Activated CD4-positive, alpha-beta T cell treated with anti-CD3 and anti-CD28 coated beads for 1 hour (primary cell): ENCODE results near the gene GRID1.

Experiments used
- DNase-seq: peaks from one replicate; pipeline ENCODE4 v3.0.0-alpha.2; 2020

The GRID1 gene

DNA sequence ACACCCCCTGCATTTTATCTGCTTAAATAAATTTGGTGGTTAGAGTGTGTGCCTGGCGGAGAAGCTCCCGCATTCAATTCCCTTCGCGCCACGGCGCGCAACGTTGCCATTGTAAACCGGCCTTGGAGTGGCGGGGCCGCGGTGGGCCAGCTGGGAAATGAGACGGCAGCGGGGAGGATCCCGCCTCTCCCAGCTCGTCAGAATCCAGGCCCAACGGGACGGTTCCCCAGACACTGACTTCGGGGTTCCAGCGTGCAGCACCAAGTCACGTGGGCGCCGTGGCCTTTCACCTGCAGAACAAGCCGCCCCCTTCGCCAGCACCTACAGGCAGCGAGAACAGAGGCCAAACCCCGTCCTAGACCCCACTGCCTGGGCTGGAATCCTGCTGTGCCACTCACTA, 103.4 kb downstream of the GRID1 start:
- no peak for DNase-seq

DNA sequence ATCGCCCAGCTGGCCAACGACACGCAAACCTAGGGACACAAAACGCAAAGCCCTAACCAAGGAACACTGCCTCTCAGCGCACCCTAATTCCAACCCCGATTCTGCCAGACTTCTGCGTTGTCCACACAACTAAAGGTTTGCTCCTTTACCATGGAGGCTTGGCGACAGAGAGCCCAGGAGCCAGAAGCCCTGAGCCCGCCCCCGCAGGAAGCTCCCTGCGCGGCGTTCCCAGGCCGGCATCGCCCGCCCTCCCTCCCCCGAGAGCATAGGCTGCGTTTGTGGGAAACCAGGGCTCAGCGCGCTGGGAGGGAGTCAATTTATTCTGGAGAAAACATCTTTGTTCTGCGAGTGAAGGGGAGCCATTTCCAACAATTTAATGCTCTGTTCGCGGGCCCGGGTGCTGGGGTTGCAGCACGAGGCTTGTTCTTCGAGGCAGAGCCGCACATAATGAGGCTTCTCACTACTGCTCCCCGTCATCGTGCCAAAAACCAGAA, 103.9 kb downstream of the GRID1 start:
- no peak for DNase-seq

DNA sequence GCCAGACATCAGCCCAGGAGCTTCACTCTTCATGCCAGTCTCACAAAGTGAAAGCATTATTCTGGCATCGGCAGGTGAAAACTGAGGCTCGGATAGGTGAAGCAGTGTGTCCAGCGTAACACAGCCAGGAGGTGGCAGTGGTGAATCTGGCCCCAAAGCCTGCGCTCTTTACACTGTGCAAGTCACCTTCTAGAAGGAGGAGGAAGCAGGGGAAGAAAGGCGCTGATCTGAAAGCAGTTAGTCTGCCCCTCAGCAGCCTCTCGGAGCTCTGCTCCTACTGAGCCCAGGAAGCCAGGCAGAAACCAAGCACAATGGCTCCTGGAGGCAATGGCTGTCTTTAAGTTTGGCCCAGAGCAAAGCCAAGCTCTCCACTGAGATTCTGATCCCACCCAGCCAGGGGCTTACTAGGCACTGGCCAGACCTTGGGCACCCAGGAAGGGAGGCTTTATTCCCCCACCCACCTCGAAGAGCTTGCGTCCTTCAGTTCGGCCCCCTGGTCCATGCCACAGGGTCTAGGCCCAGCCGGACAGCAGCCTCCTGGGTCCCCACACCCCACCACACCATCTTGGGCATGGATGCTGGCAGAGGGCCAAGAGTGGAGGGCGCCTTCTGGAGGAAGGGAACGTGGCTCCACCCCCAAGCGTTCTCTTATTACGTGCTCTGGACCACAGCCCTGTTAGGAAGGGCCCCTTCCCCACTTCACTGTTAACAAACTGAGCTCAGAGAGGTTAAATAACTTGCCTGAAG, 104.5 kb downstream of the GRID1 start:
- no peak for DNase-seq

DNA sequence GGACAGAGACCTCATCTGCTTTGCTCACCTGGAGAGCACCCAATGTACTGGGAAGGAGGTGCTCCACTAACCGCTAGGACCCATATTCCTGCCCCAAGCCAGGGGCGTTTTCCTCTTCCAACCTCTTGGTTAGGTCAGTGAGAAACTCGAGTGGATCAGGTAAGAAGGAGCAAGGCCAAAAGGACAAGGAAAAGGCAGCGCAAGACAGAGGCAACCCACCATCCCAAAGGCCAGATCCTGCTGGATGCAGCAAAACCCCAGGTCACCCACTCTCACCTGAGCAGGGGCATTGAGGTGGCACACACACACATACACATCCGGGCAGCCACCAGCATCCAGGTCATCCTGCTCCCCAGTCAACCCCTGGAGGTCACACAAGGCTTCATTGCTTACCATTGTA, 105.1 kb downstream of the GRID1 start:
- no peak for DNase-seq

DNA sequence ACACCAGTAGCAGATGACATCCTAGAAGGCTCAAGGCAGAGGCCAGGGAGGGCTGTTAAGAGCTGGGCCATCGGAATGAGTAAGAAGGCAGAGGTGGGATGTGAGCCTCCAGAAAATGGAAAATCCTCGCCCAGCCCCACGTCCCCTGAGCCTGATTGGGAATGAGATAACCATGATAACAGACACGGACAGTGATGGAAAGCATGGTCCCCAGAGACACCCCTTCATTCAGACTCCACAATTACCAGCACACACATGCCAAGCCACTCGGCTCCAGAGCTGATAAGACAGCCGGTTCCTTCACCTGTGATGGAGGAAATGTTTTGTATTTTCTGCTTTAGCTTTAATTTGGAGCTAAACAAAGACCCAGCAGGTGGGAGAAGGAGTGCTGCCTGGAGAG, 106.0 kb downstream of the GRID1 start:
- no peak for DNase-seq

DNA sequence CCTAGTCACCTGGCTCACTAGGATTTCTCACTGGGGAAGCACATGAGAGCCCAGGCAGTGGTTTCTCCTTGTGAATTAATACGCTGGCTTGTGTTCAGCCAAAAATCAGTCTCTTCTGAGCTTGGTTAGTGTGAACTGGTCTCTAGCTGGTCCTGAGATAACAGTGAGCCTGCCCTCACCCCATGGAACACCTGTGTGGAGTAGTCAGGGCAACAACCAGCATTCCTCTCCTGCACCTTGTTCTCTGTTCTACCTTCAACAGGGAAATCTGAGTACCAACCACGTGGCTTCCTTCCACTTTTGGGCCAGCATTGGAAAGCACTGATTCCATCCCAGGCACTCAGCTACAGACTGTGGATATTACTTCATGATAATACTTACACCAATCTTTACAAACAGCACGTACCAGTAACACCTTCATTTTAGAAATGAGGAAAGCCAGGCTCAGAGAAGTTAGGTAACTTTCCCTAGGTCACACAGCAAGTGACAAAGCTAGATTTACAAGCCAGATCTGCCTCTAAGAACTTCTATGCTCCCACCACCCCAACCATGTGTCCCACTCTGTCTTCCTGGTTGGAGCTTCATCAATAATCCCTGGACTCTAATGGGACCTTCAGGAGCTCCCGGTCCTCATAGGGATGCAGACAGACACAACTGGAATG, 106.6 kb downstream of the GRID1 start:
- peak; percentile 2 for DNase-seq

DNA sequence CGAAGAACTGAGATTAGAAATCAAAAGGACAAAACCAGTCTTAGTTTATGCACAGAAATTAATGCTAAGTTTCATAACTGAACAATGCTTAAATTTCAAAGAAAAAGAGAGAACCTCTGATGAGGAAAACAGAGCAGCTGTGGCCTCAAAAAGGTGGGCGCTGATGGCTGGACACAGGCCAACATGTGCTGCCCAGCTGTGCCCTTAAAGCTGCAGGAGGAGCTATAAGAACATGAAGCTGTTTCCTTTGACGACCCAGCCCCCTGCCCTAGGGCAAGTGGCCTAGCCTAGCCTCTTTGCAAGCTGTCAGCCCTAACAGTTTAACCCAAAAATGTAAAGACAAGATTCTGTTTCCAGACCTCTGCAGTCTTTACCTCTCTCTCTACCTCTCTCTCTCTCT, 107.7 kb downstream of the GRID1 start:
- DNase-seq, result no peak

DNA sequence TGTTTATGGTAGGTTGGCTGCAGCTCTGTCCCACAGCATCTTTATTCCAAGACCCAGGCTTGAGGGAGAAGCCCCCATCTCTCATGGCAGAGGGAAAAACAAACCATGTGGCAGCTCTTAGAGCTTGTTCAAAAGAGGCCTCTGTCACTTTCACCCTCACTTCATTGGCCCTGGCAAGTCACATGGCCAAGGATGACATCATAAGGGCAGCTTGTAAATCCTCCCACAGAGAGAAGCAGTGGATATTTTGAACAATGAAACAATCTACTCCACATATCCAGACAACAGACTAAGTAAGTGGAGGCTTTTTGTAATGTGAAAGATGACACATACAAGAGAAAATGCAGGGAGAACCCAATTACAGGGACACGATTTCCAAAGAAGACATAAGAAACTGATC, 108.1 kb downstream of the GRID1 start:
- no peak for DNase-seq

DNA sequence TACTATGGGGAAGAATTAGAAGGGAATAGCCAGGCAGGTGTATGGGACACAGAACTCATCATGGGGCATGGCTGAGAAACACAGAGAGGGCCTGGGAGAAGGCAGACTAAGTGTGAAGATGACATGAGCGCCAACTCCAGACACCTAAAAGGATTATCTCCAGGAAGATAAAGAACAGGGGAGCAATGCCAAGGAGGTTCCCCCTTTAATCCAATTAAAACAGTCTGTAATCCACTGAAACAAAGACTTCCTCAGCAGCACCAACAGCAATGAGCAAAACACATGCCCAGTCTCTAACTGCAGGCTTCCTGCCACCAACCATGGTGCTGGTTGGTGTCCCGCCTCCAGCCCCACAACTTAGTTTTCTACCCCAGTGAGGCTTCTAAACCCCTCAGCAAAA, 108.9 kb downstream of the GRID1 start:
- no peak for DNase-seq

DNA sequence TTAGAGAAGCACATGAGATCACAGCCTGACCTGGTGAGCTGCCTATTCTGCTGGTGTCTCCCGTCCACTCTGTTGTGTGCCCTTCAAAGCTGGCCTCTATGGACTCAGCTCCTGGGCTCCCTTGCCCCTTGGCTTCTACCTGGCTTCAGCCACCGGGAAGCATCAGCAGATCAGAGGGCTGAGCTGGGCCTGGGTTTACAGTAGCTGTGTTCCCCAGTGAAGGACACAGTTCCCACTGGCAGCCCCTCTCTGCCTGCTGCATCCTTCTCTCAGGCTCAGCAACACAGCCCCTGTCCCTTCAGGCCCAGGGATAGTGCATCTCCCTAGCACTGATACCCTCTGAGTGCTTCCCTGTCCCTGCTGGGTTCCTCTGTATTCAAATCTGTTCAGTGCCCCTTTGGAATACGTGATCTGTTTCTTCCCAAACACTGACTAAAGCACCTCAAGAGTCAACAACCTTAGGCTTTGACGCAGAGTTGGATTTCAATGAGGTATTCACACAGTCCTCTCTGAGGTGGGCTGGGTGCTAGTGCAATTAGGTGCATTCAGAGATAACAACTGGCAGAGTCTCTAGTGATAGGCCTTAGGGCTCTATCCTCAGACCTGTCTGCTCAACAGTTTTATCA, 109.8 kb downstream of the GRID1 start:
- no peak for DNase-seq

DNA sequence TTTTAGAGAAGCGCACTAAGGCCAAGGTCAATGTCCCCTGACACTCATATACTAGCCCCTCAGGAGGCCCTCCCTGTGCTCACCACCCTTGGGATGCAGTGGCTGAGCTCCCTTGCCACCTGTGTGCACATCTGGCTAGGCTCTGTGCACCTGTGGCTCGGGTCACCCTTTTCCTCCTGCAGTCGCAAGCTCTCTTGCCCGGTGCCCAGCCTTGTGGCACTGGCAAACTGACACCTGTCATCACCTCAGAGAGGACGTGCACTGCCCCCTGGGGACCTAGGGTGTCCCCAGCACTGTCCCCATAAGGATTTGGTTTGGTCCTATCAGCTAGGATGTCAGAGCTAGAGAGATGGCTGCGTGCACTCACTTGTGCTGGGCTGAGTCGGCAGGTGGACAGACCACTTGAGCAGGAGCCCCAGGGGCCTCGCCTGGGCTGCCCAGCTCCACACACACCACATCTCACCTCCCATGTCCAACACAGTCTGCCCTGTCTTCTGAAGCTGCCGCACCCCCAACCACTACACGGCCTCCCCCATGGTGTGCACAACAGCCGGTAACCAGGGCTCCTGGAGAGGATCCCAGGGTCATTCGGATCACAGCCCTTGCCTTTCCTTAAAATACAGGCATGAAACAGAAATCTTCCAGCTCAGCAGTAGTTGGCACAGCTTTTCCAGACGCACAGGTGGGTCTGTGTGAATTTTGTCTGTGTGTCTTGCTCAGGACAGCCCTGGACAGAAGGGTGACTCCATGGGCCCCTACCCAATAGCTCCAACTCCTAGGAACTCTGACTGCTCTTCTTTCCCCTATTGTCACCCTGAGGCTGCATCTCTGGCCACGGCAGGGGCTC, 111.0 kb downstream of the GRID1 start:
- DNase-seq, result no peak

DNA sequence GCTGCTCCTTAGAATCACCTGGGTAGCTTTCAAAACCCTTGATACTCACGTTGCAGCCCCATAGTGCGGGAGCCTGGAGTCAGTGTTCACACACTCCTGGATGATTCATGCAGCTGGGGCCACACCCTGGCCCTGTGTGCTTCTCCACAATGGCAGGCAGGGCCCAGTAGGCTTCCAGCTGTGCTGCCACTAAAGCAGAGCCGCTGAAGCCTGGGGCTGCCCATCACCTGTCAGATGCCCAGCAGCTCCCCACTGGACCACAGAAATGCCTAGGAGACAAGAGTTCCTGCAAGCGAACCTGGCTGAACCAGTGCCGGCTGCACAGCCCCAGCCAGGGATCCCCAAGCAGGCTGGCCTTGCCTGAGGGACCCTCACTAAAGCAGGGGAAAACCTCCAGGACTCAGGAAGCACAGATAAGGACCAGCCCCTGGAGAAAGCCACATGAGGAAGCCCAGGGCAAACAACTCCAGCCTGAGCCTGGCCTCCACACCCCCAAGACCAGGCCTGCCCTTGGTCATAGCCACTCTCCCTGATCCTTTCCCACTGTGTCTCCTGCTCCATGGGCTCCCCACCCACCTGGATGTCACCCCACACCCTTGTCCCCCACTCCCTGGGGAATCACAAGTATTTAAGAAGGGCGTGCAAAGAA, 111.9 kb downstream of the GRID1 start:
- DNase-seq, result no peak

DNA sequence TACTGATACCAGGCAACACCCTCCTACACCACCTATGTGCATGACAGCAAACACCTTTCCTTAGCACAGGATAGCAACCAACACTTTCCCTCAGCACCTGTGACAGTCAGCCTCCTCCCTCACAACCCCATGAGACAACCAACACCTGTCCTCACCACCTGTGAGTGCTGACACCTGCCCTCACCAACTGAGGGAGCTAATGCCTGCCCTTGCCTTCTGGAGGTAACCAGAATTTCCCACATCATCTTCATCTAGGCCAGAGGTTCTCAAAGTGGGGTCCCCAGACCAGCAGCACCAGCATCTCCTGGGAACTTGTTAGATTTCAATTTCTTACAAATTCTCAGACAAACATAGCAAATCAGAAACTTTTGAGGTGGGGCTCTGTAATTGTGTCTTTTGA, 112.5 kb downstream of the GRID1 start:
- no peak for DNase-seq

DNA sequence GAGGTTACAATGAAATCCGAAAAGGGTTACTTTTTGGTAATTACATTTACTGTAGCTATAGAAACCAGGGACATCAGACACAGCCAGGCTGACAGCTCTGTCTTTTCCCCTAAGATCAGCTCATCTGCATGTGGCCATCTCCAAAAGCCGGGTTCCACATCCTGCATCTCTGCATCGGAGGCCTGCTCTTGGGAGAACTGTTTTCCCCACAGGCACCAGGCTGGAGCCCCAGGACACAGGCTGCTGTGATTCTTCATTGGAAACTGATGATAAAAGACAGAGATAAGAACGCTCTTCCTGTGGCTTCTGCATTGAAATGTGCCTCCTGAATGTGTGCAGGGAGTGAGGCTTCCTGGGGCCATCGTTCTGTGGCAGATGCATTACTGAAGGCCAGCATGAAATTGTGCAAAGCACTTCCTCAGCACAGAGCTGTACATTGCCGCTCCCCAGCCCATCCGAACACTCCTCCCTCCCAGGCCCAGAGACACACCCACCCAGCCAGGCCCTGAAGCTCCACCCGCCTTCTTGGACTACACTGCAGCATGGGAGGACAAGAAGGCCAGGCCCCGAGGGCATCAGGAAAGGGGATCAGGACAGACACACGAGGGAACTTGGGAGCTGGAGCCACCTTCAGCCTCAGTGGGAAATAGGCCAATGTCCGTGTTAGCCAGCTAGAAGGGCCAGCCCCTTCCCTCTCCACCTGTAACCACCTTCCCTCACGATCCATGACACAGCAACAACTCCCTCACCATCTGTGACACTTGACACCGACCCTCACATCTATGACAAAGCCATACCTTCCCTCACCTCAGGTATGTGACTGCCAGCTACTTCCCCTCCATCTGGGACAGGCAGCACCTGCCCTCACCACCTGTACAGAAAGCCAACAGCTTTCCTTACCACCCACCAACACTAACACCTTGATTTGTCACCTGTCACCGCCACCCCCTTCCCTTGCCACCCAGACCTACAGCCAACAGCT, 113.2 kb downstream of the GRID1 start:
- DNase-seq, result no peak

DNA sequence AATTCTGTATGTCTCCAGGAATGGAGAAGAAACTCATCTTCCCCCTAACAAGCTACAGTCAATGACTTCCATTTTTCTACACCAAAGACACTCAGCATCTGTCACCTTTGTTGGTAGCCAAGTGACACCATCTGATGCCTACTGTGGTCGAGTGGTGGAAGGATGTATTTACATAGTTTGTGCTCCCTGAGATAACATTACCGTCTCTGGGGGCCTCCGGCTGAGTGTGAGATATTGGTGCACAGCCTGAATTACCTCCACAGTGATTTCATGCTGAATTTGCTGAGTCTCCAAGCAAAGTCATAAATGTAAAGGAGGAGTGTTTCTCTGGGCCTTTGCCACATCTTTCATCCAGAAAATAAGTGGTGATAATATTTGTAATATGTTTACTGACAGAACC, 114.0 kb downstream of the GRID1 start:
- no peak for DNase-seq

DNA sequence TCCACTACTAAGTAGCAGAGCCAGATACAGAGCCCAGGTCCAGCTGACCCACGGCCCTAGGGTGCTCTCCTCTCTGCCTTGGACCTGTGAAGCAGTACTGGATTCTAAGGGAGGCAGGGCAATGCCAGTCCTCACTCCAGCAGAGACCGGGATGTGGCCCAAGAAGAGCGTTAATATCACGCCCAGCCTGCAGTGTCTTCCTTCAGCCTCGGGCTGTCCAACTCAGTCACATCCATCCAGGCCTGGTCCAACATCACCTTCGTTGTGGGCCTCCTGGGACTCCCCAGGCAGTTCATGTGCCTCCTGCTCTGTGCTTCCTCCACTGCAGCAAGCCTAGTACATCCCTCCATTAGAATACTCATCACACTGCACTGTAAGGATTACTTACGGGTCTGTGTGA, 114.5 kb downstream of the GRID1 start:
- DNase-seq, result no peak

DNA sequence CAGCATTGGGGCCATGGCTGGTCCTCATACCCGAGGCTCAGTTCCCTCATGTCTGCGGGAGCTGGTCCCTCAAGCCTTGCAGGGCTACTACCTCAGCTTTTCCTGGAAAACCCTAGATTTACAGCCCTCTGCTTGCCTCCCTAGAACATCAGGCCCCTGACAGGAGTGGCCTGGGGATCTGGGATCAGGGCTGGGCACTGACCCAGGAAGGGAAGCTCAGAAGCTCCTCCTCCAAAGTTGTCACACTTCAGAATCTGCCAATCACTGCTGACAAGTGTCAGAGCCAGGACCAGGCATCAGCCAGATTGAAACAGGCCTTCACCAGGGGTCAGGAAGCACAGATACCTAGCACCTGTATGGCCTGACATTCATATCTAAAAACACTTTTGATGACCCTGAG, 115.2 kb downstream of the GRID1 start:
- DNase-seq, result no peak

DNA sequence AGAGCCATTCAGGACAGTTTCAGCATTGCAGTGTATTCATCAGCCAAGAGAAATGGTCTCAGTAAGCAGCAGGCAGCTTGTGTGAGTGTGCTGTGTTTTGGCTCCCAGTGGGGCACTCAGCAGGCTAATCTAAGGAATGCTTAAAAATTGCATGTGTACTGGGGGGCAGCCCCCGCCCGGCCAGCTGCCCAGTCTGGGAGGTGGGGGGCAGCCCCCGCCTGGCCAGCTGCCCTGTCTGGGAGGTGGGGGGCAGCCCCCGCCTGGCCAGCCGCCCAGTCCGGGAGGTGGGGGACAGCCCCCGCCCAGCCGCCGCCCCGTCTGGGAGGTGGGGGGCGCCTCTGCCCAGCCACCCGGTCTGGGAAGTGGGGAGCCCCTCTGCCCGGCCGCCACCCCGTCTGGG, 116.2 kb downstream of the GRID1 start:
- no peak for DNase-seq

DNA sequence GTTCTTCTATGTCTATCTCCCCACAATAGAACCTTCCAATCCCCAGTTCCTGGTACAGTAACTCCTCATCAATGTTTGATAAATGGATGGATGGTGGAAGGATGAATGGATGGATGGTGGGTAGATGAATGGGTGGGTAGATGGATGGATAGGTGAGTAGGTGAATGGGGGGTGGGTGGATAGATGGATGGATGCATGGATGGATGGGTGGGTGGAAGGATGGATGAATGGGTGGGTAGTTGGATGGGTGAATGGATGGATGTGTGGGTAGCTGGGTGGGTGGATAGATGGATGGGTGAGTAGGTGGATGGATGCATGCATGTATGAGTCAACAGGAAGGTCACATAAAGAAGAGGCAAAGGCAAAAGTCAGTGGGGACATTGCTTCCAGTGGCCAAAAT, 116.8 kb downstream of the GRID1 start:
- no peak for DNase-seq

DNA sequence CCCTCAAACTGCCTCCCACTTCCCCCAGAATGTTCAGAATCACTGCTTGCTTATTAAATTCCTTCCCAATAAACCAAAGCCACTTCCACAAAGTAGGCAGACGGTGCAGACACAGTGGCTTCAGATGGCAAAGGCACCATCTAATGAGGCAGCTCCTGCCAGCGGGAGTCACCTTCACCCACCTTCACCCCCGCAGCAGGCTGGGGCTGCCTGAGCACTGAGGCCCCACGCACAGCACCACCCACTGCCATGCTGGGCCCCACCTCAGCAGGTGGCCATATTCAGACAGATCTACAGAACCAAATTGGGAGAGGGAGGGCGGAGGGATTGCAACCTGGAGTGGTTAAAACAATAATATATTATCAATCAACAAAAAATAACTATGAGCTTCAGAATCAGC, 118.5 kb downstream of the GRID1 start:
- no peak for DNase-seq

DNA sequence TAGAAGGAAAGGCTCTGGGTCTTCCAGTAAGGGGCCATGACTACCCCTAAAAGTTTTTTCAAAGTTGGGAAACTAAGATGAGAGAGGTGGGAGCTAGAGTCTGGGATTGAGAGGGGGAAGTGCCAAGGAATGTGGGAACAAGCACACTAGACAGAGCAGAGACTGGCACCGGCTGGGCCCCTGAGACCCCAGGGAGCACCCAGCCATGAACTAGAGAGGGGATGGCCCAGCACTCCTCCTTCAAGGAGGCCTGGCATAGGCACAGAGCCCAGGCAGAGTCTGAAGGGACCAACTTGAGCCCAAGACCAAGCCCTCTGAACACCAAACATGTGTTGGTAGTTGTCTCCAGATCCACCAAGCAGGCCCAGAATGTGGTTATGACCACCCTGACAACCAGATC, 119.0 kb downstream of the GRID1 start:
- no peak for DNase-seq

DNA sequence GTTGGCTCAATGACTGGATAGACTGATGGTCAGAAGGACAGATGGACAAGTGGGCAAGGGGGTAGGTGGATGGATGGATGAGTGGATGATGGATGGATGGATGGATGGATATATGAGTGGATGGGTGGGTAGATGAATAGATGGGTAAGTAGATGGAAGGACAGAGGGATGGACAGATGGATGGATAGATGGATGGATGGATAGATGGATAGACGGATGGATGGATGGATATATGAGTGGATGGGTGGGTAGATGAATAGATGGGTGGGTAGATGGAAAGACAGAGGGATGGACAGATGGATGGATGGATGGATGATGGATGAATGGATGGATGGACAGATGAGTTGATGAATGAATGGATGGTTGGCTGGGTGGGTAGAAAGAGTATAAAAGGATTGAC, 119.5 kb downstream of the GRID1 start:
- no peak for DNase-seq
